ENCODE data around the gene KIF21A. TPM values are rescaled to one million over a fixed set of nuclear protein-coding genes. Genes with fewer than 3 reads are reported as not detected.

KIF21A gene
- total RNA-seq, 1 experiment from 2014 or later: 32.7 TPM

DNA sequence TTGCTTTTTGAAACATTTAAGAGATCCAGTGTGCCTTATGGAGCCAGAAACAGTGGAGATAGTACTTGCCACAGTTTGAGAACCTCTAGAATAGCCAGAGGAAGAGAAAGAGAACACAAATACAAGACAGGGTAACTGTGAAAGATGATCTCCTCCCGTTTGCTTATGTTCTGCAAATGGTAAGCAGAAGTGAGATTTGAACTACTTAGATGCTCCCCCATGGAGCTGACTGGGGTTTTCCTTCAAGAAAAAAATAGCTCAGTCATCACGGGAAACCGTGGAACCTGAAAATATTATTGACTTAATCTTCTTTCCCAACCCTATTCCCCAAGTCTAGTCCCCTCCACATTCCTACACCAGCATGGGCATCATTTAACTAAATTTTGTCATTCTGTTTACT, 87.1 kb downstream of the KIF21A start:
- no peaks in the 10 kb centered on the region for H3K36me3 ChIP-seq (replicated peaks; ENCODE audit: control insufficient read depth, insufficient read depth, low read length)
- DNase-seq: no peak
- H3K27me3 ChIP-seq (ENCODE audit: control insufficient read depth, insufficient read depth, low read length): no peaks in the 10 kb centered on the region
- H3K4me3 ChIP-seq (ENCODE audit: insufficient read depth, low read depth, low read length): no peak overlapping the region

GRCh38 chr12:39354955-39355354, 88.0 kb downstream of the KIF21A start:
- Histone ChIP-seq H3K27me3 (ENCODE audit: control insufficient read depth, insufficient read depth, low read length) (no peaks in the 10 kb centered on the region), H3K36me3 (replicated peaks; ENCODE audit: control insufficient read depth, insufficient read depth, low read length) (no peaks in the 10 kb centered on the region), H3K4me3 (ENCODE audit: insufficient read depth, low read depth, low read length) (no peak overlapping the region)
- DNase-seq: no peak

GRCh38 chr12:39352471-39353017, 90.4 kb downstream of the KIF21A start:
- no peaks in the 10 kb centered on the region for H3K27me3 ChIP-seq (ENCODE audit: control insufficient read depth, insufficient read depth, low read length)
- H3K4me3 ChIP-seq (ENCODE audit: insufficient read depth, low read depth, low read length): no peak overlapping the region
- no peak for DNase-seq
- H3K36me3 ChIP-seq (replicated peaks; ENCODE audit: control insufficient read depth, insufficient read depth, low read length): no peaks in the 10 kb centered on the region

DNA sequence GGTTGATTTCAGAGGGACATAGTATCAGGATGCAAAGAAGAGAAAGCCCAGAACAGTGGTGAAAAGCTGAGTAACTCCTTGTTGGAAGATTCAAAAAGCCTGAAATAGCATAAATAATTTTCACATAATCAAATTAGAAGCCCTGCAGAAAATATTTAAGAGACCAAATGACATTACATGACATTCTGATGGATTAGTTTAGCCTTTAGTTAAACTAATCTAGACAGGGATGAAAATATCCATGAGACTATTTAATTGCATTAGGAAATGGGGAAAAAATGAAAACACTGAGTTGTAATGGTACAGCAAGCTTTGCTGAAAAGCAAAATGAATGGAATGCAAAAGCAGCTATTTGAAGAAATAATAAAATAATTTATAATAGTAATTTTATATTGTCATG, 91.8 kb downstream of the KIF21A start:
- no peak for DNase-seq
- H3K4me3 ChIP-seq (ENCODE audit: insufficient read depth, low read depth, low read length): no peak overlapping the region
- no peaks in the 10 kb centered on the region for H3K27me3 ChIP-seq (ENCODE audit: control insufficient read depth, insufficient read depth, low read length)
- H3K36me3 ChIP-seq (replicated peaks; ENCODE audit: control insufficient read depth, insufficient read depth, low read length): no peaks in the 10 kb centered on the region

DNA sequence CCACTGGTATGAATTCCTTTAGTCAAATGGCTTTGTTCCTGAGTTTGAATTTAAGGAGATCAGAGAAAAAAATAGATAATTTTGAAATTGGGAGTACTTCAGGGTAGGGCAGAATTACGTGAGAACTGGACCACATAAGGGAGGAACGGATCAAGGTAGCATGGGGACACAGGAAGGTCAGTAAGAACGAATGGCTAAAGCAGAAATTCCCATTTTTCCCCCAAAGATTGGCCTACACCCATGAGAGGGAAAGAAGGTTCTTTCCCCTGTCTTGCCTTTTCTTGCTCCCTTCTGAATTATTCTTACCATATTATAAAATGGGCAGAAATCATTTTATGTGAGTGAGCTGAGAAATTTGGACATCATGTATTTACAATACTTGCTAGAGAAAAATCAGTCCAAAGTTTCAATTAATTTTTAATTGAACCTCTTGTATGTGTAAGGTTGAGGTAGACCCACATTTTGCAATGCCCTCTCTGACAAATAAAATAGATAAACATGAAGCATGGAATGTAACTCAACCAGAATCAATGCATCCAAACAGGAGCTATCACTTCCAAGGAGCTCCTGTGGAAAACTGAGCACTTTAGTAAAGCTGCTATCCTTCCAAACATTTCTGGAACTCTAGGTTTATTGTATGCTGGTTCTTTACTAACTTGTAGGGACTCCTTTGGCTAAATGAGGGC, 93.8 kb downstream of the KIF21A start:
- H3K4me3 ChIP-seq (ENCODE audit: insufficient read depth, low read depth, low read length): no peak overlapping the region
- H3K27me3 ChIP-seq (ENCODE audit: control insufficient read depth, insufficient read depth, low read length): no peaks in the 10 kb centered on the region
- no peaks in the 10 kb centered on the region for H3K36me3 ChIP-seq (replicated peaks; ENCODE audit: control insufficient read depth, insufficient read depth, low read length)
- DNase-seq: no peak

DNA sequence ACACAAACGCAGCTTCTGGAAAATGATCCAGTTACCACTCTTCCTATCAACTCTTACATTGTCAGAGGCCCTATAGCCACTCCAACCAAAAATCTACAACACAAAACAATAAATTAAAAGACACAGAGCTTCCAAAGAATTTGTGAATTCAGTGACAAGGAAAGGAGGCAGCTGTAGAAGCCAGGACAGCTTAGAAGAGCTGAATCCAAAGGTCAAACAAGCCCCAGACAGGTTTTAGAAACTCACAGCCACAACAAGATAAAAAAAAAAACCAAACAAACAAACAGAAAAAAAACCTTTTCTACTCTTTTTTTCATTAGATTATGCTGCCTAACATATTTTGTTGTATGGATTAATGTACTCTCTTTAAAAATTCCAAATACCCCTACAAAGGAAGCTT, 94.4 kb downstream of the KIF21A start:
- Histone ChIP-seq H3K36me3 (replicated peaks; ENCODE audit: control insufficient read depth, insufficient read depth, low read length) (no peaks in the 10 kb centered on the region), H3K4me3 (ENCODE audit: insufficient read depth, low read depth, low read length) (no peak overlapping the region), H3K27me3 (ENCODE audit: control insufficient read depth, insufficient read depth, low read length) (no peaks in the 10 kb centered on the region)
- DNase-seq: no peak

DNA sequence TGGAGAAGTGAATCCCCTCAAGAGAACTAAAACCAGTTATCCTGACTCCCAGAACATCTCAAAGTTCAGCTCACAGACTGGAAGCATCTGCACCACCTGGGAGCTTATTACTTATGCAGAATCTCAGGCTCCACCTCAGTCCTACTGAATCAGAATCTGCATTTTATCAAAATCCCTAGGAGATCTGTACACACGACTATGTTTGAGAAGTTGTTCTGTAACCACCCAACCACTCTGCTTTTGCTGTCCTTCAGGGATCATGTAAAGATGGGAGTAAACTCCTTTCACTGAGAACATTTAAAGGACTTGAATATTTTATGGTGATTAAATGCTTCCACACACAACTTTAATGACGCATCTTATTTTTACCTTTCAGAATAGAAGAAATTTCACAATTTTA, 98.0 kb downstream of the KIF21A start:
- no peaks in the 10 kb centered on the region for H3K36me3 ChIP-seq (replicated peaks; ENCODE audit: control insufficient read depth, insufficient read depth, low read length)
- DNase-seq: no peak
- no peak overlapping the region for H3K4me3 ChIP-seq (ENCODE audit: insufficient read depth, low read depth, low read length)
- no peaks in the 10 kb centered on the region for H3K27me3 ChIP-seq (ENCODE audit: control insufficient read depth, insufficient read depth, low read length)

DNA sequence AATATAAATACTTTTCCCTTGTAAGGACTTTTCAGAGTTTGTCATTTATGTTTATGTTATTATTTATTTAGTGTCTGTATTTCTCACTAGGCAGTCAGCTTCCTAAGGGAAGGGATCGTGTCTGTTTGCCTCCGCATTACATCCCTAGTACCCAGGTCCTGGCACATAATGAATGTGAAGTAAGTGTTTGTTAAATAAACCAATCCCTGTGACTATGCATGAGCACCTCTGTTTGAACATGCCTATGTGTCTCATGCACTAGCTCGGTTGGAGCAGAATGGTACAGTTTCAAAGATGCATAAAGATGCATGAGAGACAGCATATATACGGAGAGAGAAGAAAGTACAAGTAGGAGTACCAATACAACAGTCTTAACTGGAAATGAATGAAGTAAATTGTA, 99.3 kb downstream of the KIF21A start:
- H3K36me3 ChIP-seq (replicated peaks; ENCODE audit: control insufficient read depth, insufficient read depth, low read length): no peaks in the 10 kb centered on the region
- H3K4me3 ChIP-seq (ENCODE audit: insufficient read depth, low read depth, low read length): no peak overlapping the region
- H3K27me3 ChIP-seq (ENCODE audit: control insufficient read depth, insufficient read depth, low read length): no peaks in the 10 kb centered on the region
- no peak for DNase-seq

DNA sequence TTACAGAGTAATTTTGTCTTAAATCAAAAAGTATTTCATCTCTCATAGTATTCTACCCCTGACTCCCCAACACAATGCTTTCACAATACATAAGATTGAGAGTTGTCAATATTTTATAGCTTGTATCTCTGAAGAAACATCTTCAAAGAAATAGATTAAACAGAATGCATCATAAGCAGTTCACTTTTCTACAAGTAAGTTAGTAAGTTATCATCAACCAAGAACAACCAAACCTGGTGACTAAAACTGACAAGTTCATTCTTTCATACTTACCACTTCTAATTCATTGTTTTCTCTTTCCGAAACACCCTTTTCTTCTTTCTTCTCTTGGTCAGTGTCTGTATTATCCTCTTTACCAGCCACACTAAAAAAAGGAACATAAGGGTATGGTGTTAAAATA, 101.2 kb downstream of the KIF21A start:
- Histone ChIP-seq H3K36me3 (replicated peaks; ENCODE audit: control insufficient read depth, insufficient read depth, low read length) (no peaks in the 10 kb centered on the region), H3K4me3 (ENCODE audit: insufficient read depth, low read depth, low read length) (no peak overlapping the region)
- DNase-seq: no peak

GRCh38 chr12:39341179-39341578, 101.7 kb downstream of the KIF21A start:
- Histone ChIP-seq H3K4me3 (ENCODE audit: insufficient read depth, low read depth, low read length) (no peak overlapping the region), H3K27me3 (ENCODE audit: control insufficient read depth, insufficient read depth, low read length) (no peaks in the 10 kb centered on the region), H3K36me3 (replicated peaks; ENCODE audit: control insufficient read depth, insufficient read depth, low read length) (no peaks in the 10 kb centered on the region)
- DNase-seq: no peak

More for the DNA sequence above, 101.2 kb downstream of the KIF21A start:
- H3K27me3 ChIP-seq (ENCODE audit: control insufficient read depth, insufficient read depth, low read length): no peaks in the 10 kb centered on the region

- no peak for DNase-seq
- H3K4me3 ChIP-seq (ENCODE audit: insufficient read depth, low read depth, low read length): no peak overlapping the region
- H3K27me3 ChIP-seq (ENCODE audit: control insufficient read depth, insufficient read depth, low read length): no peaks in the 10 kb centered on the region
- H3K36me3 ChIP-seq (replicated peaks; ENCODE audit: control insufficient read depth, insufficient read depth, low read length): no peaks in the 10 kb centered on the region
Observed at GRCh38 chr12:39332661-39333175, 110.2 kb downstream of the KIF21A start.

DNA sequence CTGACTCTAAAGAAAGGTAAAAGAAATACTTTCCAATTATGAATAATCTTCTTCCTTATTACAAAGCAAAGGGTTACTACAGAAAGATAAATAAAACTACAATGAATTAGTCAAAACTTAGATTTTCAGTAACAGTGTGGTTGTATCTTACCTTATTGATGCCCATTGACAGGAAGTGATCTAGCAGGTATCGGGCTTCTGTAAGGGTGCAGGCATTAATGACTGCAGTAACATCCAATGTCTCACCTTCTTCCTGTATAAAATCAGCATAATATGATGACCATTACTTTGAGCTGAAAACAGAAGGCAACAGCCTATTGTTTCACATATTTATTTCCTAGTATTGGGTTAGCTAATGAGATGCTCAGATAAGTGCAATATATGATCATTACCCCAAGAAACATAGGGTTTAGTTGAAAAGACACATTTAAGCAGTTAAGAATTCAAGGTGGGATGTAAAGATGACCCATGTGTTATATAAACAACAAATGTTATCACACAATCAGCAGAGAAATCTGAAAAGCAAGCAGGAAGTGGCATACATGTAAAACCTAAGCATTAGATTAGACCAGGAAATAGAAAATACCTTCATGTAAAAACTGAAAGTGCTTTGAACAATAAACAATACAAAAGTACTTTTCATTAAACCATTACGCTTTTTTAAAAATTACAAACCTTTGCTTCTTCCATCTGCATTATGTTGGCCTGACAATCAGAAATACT, 111.2 kb downstream of the KIF21A start:
- H3K27me3 ChIP-seq (ENCODE audit: control insufficient read depth, insufficient read depth, low read length): no peaks in the 10 kb centered on the region
- H3K36me3 ChIP-seq (replicated peaks; ENCODE audit: control insufficient read depth, insufficient read depth, low read length): no peaks in the 10 kb centered on the region
- no peak overlapping the region for H3K4me3 ChIP-seq (ENCODE audit: insufficient read depth, low read depth, low read length)
- DNase-seq: no peak

GRCh38 chr12:39329876-39330275, 113.0 kb downstream of the KIF21A start:
- Histone ChIP-seq H3K4me3 (ENCODE audit: insufficient read depth, low read depth, low read length) (no peak overlapping the region), H3K27me3 (ENCODE audit: control insufficient read depth, insufficient read depth, low read length) (no peaks in the 10 kb centered on the region), H3K36me3 (replicated peaks; ENCODE audit: control insufficient read depth, insufficient read depth, low read length) (no peaks in the 10 kb centered on the region)
- no peak for DNase-seq

- Histone ChIP-seq H3K36me3 (replicated peaks; ENCODE audit: control insufficient read depth, insufficient read depth, low read length) (no peaks in the 10 kb centered on the region), H3K4me3 (ENCODE audit: insufficient read depth, low read depth, low read length) (no peak overlapping the region), H3K27me3 (ENCODE audit: control insufficient read depth, insufficient read depth, low read length) (no peaks in the 10 kb centered on the region)
- no peak for DNase-seq
Observed at GRCh38 chr12:39329018-39329417, 113.9 kb downstream of the KIF21A start.

GRCh38 chr12:39327965-39328364, 115.0 kb downstream of the KIF21A start:
- H3K4me3 ChIP-seq (ENCODE audit: insufficient read depth, low read depth, low read length): no peak overlapping the region
- H3K36me3 ChIP-seq (replicated peaks; ENCODE audit: control insufficient read depth, insufficient read depth, low read length): no peaks in the 10 kb centered on the region
- no peak for DNase-seq
- H3K27me3 ChIP-seq (ENCODE audit: control insufficient read depth, insufficient read depth, low read length): no peaks in the 10 kb centered on the region

Measured in H7 (cell line).